DOHH2 (cell line): ENCODE results near the gene CR1L.
"Not testable (repeated sequence)": the region's sequence is repeated elsewhere in the genome, so short reads cannot be mapped to it uniquely, and the experiment has no call there.

Source experiments
- H3F3A ChIP-seq: fragments of 200-600 bp; sonication (generic), shearing (Covaris generic); 2 replicates; pipeline ENCODE4 v1.6.0; 2016; ENCODE audit warnings: antibody characterized with exemption, mild to moderate bottlenecking; ENCODE audit not compliant: control insufficient read depth, insufficient read depth
- H3K27ac ChIP-seq: fragments of 200-600 bp; sonication (generic); 2 replicates; pipeline ENCODE4 v1.5.1; 2014; ENCODE audit warnings: low read depth, mild to moderate bottlenecking, low read length, moderate library complexity
- H3K27me3 ChIP-seq: fragments of 200-600 bp; sonication (generic); 2 replicates; pipeline ENCODE4 v1.6.1; 2014; ENCODE audit warnings: mild to moderate bottlenecking, low read length, mixed read lengths; ENCODE audit not compliant: control insufficient read depth
- H3K36me3 ChIP-seq: fragments of 200-600 bp; sonication (generic); 2 replicates; pipeline ENCODE4 v1.6.1; 2014; ENCODE audit warnings: mild to moderate bottlenecking, low read length, moderate library complexity, mixed read lengths; ENCODE audit not compliant: control insufficient read depth
- H3K4me1 ChIP-seq: fragments of 200-600 bp; sonication (generic); 2 replicates; pipeline ENCODE4 v1.6.1; 2014; ENCODE audit warnings: mild to moderate bottlenecking, low read length, mixed read lengths; ENCODE audit not compliant: control insufficient read depth
- H3K4me2 ChIP-seq: fragments of 200-600 bp; sonication (generic); 2 replicates; pipeline ENCODE4 v1.6.0; 2014; ENCODE audit warnings: mild to moderate bottlenecking, low read length, moderate library complexity
- H3K4me3 ChIP-seq: fragments of 200-600 bp; sonication (generic); 2 replicates; pipeline ENCODE4 v1.5.1; 2014; ENCODE audit warnings: mild to moderate bottlenecking, low read length, mixed read lengths
- H3K79me2 ChIP-seq: fragments of 200-600 bp; sonication (generic); 2 replicates; pipeline ENCODE4 v1.6.1; 2014; ENCODE audit warnings: mild to moderate bottlenecking, low read length, mixed read lengths; ENCODE audit not compliant: control insufficient read depth
- H3K9me2 ChIP-seq: fragments of 200-600 bp; sonication (generic); replicated peaks from 2 replicates; pipeline ENCODE4 v1.6.1; 2014; ENCODE audit warnings: mild to moderate bottlenecking, low read length, mixed read lengths; ENCODE audit not compliant: control insufficient read depth
- H3K9me3 ChIP-seq: fragments of 200-600 bp; sonication (generic); 2 replicates; pipeline ENCODE4 v1.6.1; 2014; ENCODE audit warnings: antibody characterized with exemption, low read length, mixed read lengths; ENCODE audit not compliant: control insufficient read depth, insufficient read depth
- H4K20me1 ChIP-seq: fragments of 200-600 bp; sonication (generic); 2 replicates; pipeline ENCODE4 v1.6.0; 2014; ENCODE audit warnings: low read depth, mild to moderate bottlenecking, antibody characterized with exemption, low read length, moderate library complexity; ENCODE audit not compliant: control insufficient read depth, insufficient read depth
- CTCF ChIP-seq: fragments of 200-600 bp; sonication (generic); IDR thresholded peaks from one replicate; pipeline ENCODE4 v1.5.1; 2014; ENCODE audit warnings: antibody characterized with exemption, mild to moderate bottlenecking, low read depth, low read length; ENCODE audit not compliant: poor library complexity, severe bottlenecking
- EZH2phosphoT487 ChIP-seq: fragments of 200-600 bp; sonication (generic); IDR thresholded peaks from 2 replicates; pipeline ENCODE4 v1.6.1; 2017; ENCODE audit warnings: borderline replicate concordance, mild to moderate bottlenecking, antibody characterized with exemption, low read length, moderate library complexity, mixed read lengths

CR1L gene

DNA sequence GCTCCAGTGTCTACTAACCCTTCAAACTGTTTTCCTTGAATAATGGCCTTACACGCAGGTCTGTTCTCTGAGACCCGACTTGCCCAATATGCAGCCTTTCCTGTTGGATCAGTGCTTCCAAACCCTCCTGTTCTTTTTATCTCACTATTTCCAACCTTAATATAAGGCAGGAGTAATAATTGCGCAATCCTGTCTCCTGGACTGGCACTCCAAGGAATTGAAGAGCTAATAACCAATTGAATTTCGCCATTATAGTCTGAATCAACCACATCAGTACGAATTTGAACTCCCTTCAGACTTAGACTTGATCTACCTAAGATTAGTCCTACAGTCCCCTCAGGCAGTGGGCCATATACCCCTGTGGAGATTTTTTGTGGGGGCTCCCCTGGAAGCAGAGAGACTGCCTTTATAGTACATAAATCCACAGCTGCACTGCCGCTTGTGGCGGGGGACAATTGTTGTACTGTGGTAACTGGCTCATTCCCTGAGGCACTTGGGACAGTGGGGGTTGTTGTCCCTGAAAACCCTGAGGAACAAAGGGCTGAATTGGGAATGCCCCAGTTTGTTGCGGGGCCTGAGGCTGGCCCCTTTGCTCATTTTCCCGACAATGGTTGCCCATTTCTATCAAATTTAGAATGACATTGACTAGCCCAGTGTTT is 6.3 kb upstream of the CR1L start:
- H3K4me1 ChIP-seq, H3K36me3 ChIP-seq, H3K9me2 ChIP-seq, H3K27ac ChIP-seq, H3K79me2 ChIP-seq, H3F3A ChIP-seq, H3K4me3 ChIP-seq, H3K4me2 ChIP-seq, H4K20me1 ChIP-seq, H3K27me3 ChIP-seq, H3K9me3 ChIP-seq: not testable (repeated sequence)

DNA sequence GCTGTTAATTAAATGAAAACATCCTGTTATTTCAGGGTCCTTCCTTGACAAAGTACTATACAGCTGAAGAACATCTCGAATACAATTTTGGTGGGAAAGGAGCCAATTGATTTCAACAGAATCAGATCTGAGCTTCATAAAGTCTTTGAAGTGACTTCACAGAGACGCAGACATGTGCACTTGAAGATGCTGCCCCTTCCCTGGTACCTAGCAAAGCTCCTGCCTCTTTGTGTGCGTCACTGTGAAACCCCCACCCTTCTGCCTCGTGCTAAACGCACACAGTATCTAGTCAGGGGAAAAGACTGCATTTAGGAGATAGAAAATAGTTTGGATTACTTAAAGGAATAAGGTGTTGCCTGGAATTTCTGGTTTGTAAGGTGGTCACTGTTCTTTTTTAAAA is 5.6 kb upstream of the CR1L start:
- not testable (repeated sequence) for H3K4me2 ChIP-seq, H3K79me2 ChIP-seq, H3K27ac ChIP-seq, H3K36me3 ChIP-seq, H3K9me2 ChIP-seq, H3K4me3 ChIP-seq, H3K9me3 ChIP-seq, H3F3A ChIP-seq, H4K20me1 ChIP-seq, H3K27me3 ChIP-seq, H3K4me1 ChIP-seq

DNA sequence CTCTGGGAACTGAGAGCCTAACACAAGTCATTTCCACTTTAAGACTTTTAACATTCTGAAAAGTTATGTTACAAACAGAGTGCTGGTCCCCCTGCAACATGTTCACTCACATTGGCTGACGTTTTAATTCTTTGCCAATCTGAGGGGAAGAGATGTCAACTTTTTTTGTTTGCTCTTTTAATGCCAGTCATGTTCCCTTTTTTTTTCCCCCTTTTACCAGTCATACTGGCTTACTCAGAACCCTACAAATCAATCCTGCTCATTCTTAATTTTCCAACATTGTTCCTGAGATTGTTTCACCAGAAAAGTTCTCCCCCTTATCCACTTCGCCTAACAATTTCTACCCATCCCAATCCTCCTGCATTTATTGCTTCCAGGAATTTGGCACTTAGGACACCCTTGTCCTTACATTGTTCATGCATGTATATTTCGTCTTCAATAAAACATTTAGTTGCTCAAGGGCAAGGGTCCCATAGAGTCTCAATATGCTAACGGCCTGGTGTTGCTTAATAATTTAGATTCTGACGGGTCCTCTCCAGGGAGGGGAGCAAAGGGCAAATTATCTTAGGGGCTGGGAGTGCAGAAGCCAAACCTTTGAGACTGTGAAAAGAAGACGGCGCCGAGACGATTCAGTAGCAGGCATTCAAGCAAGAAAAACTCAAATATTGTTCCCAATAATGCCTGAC is 624 bp upstream of the CR1L start:
- H3K79me2 ChIP-seq: no peaks in the 10 kb centered on the region
- no peaks in the 10 kb centered on the region for H4K20me1 ChIP-seq
- no peaks in the 10 kb centered on the region for H3F3A ChIP-seq
- H3K9me2 ChIP-seq: no peaks in the 10 kb centered on the region
- no peak for TF ChIP-seq CTCF
- TF ChIP-seq EZH2phosphoT487: no peak
- no peak overlapping the region for H3K4me3 ChIP-seq
- H3K4me1 ChIP-seq: no peaks in the 10 kb centered on the region
- no peaks in the 10 kb centered on the region for H3K9me3 ChIP-seq
- no peak overlapping the region for H3K27ac ChIP-seq
- H3K36me3 ChIP-seq: no peaks in the 10 kb centered on the region
- no peaks in the 10 kb centered on the region for H3K27me3 ChIP-seq
- H3K4me2 ChIP-seq: no peak overlapping the region

DNA sequence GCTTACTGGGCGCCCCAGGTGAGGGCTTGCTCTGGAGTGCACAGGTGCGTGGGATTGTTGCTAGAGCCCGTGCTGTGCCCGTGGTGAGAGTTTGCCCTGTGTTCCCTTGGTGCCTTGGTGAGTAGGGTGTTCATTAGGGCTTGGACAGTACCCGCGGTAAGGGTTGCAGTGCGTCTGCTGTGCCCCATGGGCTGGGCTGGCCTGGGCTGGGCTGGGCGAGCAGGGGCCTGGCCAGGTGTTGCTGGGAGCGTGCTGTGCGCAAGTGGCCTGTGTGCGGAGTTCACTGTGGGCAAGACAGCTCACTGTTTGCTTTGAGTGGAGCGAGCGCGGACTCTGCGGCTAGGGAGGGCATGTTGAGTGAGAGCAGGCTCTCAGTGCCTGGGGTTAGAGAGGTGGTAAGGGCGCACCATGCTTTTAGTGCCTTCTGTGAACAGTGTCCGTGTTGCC is 725 bp downstream of the CR1L start:
- no peak overlapping the region for H3K27ac ChIP-seq
- TF ChIP-seq EZH2phosphoT487 (no peak), CTCF (no peak)
- H3K4me1 ChIP-seq: peaks cover 6% of the 10 kb centered on the region
- no peaks in the 10 kb centered on the region for H3F3A ChIP-seq
- no peak overlapping the region for H3K4me2 ChIP-seq
- H3K9me3 ChIP-seq: no peaks in the 10 kb centered on the region
- no peaks in the 10 kb centered on the region for H3K9me2 ChIP-seq
- H3K79me2 ChIP-seq: no peaks in the 10 kb centered on the region
- H3K4me3 ChIP-seq: no peak overlapping the region
- no peaks in the 10 kb centered on the region for H3K36me3 ChIP-seq
- no peaks in the 10 kb centered on the region for H4K20me1 ChIP-seq
- no peaks in the 10 kb centered on the region for H3K27me3 ChIP-seq
